GM21619 (cell line): ENCODE measurements around the gene EVL.

ENCODE experiments used
- ATAC-seq: cut with Tn5 transposase; IDR thresholded peaks from one replicate; pipeline ENCODE4 v1.9.1; 2021; ENCODE audit not compliant: unreplicated experiment

Gene EVL

GRCh38 chr14:100082723-100083122, 17.5 kb downstream of the EVL start:
- ATAC-seq: no peak

GRCh38 chr14:100083706-100084105, 18.5 kb downstream of the EVL start:
- no peak for ATAC-seq

GRCh38 chr14:100084591-100084990, 19.4 kb downstream of the EVL start:
- no peak for ATAC-seq

- no peak for ATAC-seq
These were observed 20.2 kb downstream of the EVL start for GRCh38 chr14:100085462-100085861.

GRCh38 chr14:100086361-100086760, 21.1 kb downstream of the EVL start:
- ATAC-seq: no peak

GRCh38 chr14:100088226-100088625, 23.0 kb downstream of the EVL start:
- no peak for ATAC-seq

- ATAC-seq: no peak
These were observed 26.2 kb downstream of the EVL start for GRCh38 chr14:100091386-100091785.

- no peak for ATAC-seq
These were observed 27.6 kb downstream of the EVL start for GRCh38 chr14:100092832-100093231.

GRCh38 chr14:100093319-100093718, 28.1 kb downstream of the EVL start:
- no peak for ATAC-seq

GRCh38 chr14:100096656-100097055, 31.4 kb downstream of the EVL start:
- no peak for ATAC-seq

GRCh38 chr14:100098171-100098570, 32.9 kb downstream of the EVL start:
- no peak for ATAC-seq

GRCh38 chr14:100100032-100100703, 34.9 kb downstream of the EVL start:
- no peak for ATAC-seq

- no peak for ATAC-seq
These were observed 37.0 kb downstream of the EVL start for GRCh38 chr14:100102156-100102785.

- no peak for ATAC-seq
These were observed 38.2 kb downstream of the EVL start for GRCh38 chr14:100103250-100104005.

GRCh38 chr14:100104006-100104352, 38.8 kb downstream of the EVL start:
- ATAC-seq: no peak

- no peak for ATAC-seq
These were observed 39.5 kb downstream of the EVL start for GRCh38 chr14:100104523-100105300.

- ATAC-seq: no peak
These were observed 40.3 kb downstream of the EVL start for GRCh38 chr14:100105357-100106169.

GRCh38 chr14:100106250-100107112, 41.3 kb downstream of the EVL start:
- ATAC-seq: no peak

GRCh38 chr14:100107236-100107635, 42.0 kb downstream of the EVL start:
- no peak for ATAC-seq
